ENCODE results near the gene CASS4.

DNA sequence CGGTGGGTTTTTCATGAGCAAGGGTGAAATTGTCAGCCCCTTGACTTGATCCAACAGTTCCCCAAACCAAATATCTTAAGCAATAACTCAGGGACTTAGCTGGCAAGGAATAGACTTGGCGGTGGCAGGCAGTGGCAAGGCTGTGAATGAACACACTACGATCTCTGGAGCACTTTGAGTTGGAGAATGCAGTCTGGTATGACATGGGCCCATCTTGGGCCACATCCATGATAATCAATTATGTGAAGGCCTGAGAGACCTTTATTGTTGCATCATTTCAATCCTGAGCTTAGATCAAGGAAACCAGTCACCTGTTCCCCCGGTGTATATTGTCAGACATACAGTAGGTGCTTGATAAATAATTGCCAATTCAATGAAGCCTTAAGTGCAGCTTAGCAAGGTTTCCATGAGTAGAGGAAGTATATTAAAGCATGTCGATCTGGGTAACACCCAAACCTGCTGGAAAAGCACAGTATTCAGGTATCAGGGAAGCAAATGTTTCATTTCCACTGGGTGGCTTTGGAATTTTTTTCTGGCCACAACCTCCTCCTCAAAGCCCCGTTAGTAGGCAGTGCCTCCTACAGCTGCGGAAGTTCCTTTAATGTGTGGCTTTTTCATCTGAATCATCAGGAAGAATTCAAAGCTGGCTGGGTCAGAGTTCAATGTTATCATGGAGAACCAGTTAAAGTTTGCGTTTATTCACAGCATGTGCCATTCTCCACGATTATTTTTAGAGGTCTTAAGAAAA lies 10.2 kb downstream of the CASS4 start:
- TF ChIP-seq CTCF (conservative IDR thresholded peaks at IDR 0.05; ENCODE audit: low read depth, low read length) (no peak), EZH2 (IDR thresholded peaks at IDR 0.05; ENCODE audit: borderline replicate concordance, low read depth, low read length, poor library complexity, severe bottlenecking) (no peak)
